Astrocyte (in vitro differentiated cells and primary cell): ENCODE data around the gene TICAM2.
"Not testable (repeated sequence)": the region's sequence is repeated elsewhere in the genome, so short reads cannot be mapped to it uniquely, and the experiment has no call there.

ENCODE experiments used
- EZH2 ChIP-seq: IDR thresholded peaks from 2 replicates; pipeline ENCODE4 v1.6.1; 2012; ENCODE audit warnings: mild to moderate bottlenecking, low read length, inconsistent platforms; ENCODE audit not compliant: insufficient read depth
- TF ChIP-seq, protein P1 (sequence below): IDR thresholded peaks from 2 replicates; pipeline ENCODE4 v1.5.1; 2011; ENCODE audit warnings: low read depth, mild to moderate bottlenecking, inconsistent platforms, low read length, moderate library complexity; ENCODE audit not compliant: insufficient read depth

DNA sequence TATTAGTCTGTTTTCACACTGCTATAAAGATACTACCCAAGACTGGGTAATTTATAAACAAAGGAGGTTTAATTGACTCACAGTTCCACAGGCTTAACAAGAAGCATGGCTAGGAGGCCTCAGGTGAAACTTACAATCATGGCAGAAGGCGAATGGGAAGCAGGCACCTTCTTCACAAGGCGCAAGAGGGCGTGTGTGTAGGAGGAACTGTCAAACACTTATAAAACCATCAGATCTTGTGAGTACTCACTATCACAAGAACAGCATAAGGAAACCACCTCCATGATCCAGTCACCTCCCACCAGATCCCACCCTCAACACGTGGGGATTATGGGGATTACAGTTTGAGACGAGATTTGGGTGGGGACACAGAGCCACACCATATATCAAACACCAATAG, 43.1 kb upstream of the TICAM2 start:
- TF ChIP-seq, protein P1, sequence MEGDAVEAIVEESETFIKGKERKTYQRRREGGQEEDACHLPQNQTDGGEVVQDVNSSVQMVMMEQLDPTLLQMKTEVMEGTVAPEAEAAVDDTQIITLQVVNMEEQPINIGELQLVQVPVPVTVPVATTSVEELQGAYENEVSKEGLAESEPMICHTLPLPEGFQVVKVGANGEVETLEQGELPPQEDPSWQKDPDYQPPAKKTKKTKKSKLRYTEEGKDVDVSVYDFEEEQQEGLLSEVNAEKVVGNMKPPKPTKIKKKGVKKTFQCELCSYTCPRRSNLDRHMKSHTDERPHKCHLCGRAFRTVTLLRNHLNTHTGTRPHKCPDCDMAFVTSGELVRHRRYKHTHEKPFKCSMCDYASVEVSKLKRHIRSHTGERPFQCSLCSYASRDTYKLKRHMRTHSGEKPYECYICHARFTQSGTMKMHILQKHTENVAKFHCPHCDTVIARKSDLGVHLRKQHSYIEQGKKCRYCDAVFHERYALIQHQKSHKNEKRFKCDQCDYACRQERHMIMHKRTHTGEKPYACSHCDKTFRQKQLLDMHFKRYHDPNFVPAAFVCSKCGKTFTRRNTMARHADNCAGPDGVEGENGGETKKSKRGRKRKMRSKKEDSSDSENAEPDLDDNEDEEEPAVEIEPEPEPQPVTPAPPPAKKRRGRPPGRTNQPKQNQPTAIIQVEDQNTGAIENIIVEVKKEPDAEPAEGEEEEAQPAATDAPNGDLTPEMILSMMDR, result not testable (repeated sequence)
- TF ChIP-seq EZH2, result not testable (repeated sequence)
